ENCODE measurements around the gene R3HCC1L. TPM values are rescaled to one million over a fixed set of nuclear protein-coding genes. Genes with fewer than 3 reads are reported as not detected.
"Not testable (repeated sequence)": the region's sequence is repeated elsewhere in the genome, so short reads cannot be mapped to it uniquely, and the experiment has no call there.

R3HCC1L gene
- total RNA-seq, 1 donor from 2014 or later: 13.7 TPM

GRCh38 chr10:98170249-98171117 lies 36.0 kb downstream of the R3HCC1L start:
- peak; percentile 90 for ATAC-seq
- TF ChIP-seq, protein P1, sequence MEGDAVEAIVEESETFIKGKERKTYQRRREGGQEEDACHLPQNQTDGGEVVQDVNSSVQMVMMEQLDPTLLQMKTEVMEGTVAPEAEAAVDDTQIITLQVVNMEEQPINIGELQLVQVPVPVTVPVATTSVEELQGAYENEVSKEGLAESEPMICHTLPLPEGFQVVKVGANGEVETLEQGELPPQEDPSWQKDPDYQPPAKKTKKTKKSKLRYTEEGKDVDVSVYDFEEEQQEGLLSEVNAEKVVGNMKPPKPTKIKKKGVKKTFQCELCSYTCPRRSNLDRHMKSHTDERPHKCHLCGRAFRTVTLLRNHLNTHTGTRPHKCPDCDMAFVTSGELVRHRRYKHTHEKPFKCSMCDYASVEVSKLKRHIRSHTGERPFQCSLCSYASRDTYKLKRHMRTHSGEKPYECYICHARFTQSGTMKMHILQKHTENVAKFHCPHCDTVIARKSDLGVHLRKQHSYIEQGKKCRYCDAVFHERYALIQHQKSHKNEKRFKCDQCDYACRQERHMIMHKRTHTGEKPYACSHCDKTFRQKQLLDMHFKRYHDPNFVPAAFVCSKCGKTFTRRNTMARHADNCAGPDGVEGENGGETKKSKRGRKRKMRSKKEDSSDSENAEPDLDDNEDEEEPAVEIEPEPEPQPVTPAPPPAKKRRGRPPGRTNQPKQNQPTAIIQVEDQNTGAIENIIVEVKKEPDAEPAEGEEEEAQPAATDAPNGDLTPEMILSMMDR (IDR thresholded peaks at IDR 0.05): peak; percentile 80
- H3K4me1 ChIP-seq: no peaks in the 10 kb centered on the region
- H3K4me3 ChIP-seq: no peak overlapping the region
- intact Hi-C loops (cut with DNase I): no loop called here
- H3K36me3 ChIP-seq: peaks cover 27% of the 10 kb centered on the region
- no peak overlapping the region for H3K27ac ChIP-seq
- H3K27me3 ChIP-seq: no peaks in the 10 kb centered on the region
- no peak for DNase-seq
- H3K9me3 ChIP-seq: no peaks in the 10 kb centered on the region

DNA sequence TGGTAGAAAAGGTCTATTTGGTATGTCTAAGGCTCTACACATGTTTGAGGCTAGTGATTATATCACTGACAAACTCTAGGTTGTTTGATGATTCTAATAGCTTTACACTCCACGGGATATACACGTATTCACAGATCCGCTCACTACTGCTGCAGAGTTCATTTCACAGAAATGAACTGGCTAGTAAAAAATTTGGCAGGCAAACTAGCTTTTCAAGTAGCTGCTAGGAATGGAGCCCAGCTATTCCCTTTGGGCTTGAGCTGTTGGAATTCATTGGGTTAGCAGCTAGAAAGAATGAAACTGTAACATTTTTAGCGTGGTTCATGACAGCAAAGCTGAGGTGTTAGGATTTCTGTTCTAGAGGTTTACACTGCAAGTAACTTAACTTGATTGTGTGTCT lies 37.6 kb downstream of the R3HCC1L start:
- TF ChIP-seq, protein P1 (IDR thresholded peaks at IDR 0.05): no peak
- no peaks in the 10 kb centered on the region for H3K27me3 ChIP-seq
- no peaks in the 10 kb centered on the region for H3K4me1 ChIP-seq
- peaks cover 11% of the 10 kb centered on the region for H3K36me3 ChIP-seq
- H3K9me3 ChIP-seq: no peaks in the 10 kb centered on the region
- intact Hi-C loops (cut with DNase I): no loop called here
- DNase-seq: no peak
- H3K4me3 ChIP-seq: no peak overlapping the region
- no peak overlapping the region for H3K27ac ChIP-seq
- no peak for ATAC-seq

- H3K27ac ChIP-seq: no peak overlapping the region
- H3K4me1 ChIP-seq: no peaks in the 10 kb centered on the region
- peaks cover 8% of the 10 kb centered on the region for H3K36me3 ChIP-seq
- TF ChIP-seq, protein P1 (IDR thresholded peaks at IDR 0.05): no peak
- intact Hi-C loops (cut with DNase I): no loop called here
- H3K27me3 ChIP-seq: no peaks in the 10 kb centered on the region
- DNase-seq (no peak), ATAC-seq (no peak)
- H3K9me3 ChIP-seq: no peaks in the 10 kb centered on the region
- no peak overlapping the region for H3K4me3 ChIP-seq
Measured at GRCh38 chr10:98172495-98172894, 38.0 kb downstream of the R3HCC1L start.

GRCh38 chr10:98173260-98173659 lies 38.8 kb downstream of the R3HCC1L start:
- Histone ChIP-seq H3K9me3 (no peaks in the 10 kb centered on the region), H3K27me3 (no peaks in the 10 kb centered on the region), H3K36me3 (peaks cover 8% of the 10 kb centered on the region), H3K4me3 (no peak overlapping the region), H3K27ac (no peak overlapping the region), H3K4me1 (no peaks in the 10 kb centered on the region)
- intact Hi-C loops (cut with DNase I): no loop called here
- no peak for ATAC-seq
- TF ChIP-seq, protein P1 (IDR thresholded peaks at IDR 0.05): no peak
- no peak for DNase-seq

GRCh38 chr10:98182351-98182915 lies 48.0 kb downstream of the R3HCC1L start:
- intact Hi-C loops (cut with DNase I); H3K4me3 ChIP-seq; DNase-seq; H3K27me3 ChIP-seq; H3K27ac ChIP-seq; H3K4me1 ChIP-seq; H3K9me3 ChIP-seq; ATAC-seq: not testable (repeated sequence)
- peaks cover 19% of the 10 kb centered on the region for H3K36me3 ChIP-seq

DNA sequence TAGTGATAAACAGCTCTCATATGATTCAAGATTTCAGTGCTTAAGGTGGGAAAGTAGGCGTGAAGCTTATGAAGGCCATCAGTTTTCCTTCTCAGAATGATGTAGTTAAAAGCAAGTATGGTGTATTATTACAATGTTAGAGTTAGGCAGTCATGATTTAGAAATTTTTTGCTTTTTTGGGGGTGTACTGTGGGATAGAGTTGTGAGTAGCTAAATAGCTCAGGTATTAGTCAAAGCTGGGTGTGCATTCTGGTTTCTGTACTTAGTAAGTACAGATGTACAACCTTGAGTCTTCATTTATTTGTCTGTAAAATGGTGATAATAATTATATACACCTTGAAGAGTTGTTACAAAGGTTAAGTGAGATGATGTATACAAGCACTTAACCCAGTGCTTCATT lies 52.2 kb downstream of the R3HCC1L start:
- no peaks in the 10 kb centered on the region for H3K4me1 ChIP-seq
- intact Hi-C loops (cut with DNase I): no loop called here
- DNase-seq (no peak), ATAC-seq (no peak)
- TF ChIP-seq, protein P1 (IDR thresholded peaks at IDR 0.05): no peak
- H3K4me3 ChIP-seq: no peak overlapping the region
- H3K9me3 ChIP-seq: no peaks in the 10 kb centered on the region
- H3K36me3 ChIP-seq: peaks cover 19% of the 10 kb centered on the region
- H3K27ac ChIP-seq: no peak overlapping the region
- no peaks in the 10 kb centered on the region for H3K27me3 ChIP-seq

DNA sequence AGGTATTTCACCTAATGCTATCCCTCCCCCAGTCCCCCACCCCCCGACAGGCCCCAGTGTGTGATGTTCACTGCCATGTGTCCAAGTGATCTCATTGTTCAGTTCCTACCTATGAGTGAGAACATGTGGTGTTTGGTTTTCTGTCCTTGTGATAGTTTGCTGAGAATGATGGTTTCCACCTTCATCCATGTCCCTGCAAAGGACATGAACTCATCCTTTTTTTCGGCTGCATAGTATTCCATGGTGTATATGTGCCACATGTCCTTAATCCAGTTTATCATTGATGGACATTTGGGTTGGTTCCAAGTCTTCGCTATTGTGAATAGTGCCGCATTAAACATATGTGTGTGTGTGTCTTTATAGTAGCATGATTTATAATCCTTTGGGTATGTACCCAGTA lies 56.3 kb downstream of the R3HCC1L start:
- H3K4me1 ChIP-seq; H3K27ac ChIP-seq; H3K9me3 ChIP-seq; H3K27me3 ChIP-seq; ATAC-seq; H3K4me3 ChIP-seq; DNase-seq; intact Hi-C loops (cut with DNase I): not testable (repeated sequence)
- H3K36me3 ChIP-seq: peaks cover 12% of the 10 kb centered on the region
